Astrocyte of the cerebellum (primary cell): ENCODE data around the gene ZKSCAN3.

ENCODE experiments used
- DNase-seq: peaks from one replicate; pipeline ENCODE4 v3.0.0-alpha.2; 2011; ENCODE audit warnings: low read depth
- H3K4me3 ChIP-seq: 2 replicates; pipeline ENCODE4 v1.5.1; 2011; ENCODE audit warnings: mild to moderate bottlenecking, low read depth, low read length, moderate library complexity
- CTCF ChIP-seq: IDR thresholded peaks from 2 replicates; pipeline ENCODE4 v1.5.1; 2012; ENCODE audit warnings: low read length, low read depth, moderate library complexity, mild to moderate bottlenecking; ENCODE audit errors: missing control alignments
- in situ Hi-C: cut with HindIII; loops from 2 replicates; pipeline ENCODE4 v1.10.0; 2017; ENCODE audit warnings: low sequenced_read_pairs

Gene ZKSCAN3

GRCh38 chr6:28384143-28384533 is 34.4 kb downstream of the ZKSCAN3 start:
- in situ Hi-C loops, result loop anchor here (5.0 kb wide), 1 partner anchor 242 kb away; the partner anchor contains the start of gene ZKSCAN8
- no peak overlapping the region for H3K4me3 ChIP-seq
- no peak for TF ChIP-seq CTCF

GRCh38 chr6:28390688-28391087 is 40.9 kb downstream of the ZKSCAN3 start:
- no peak for DNase-seq
- TF ChIP-seq CTCF, result no peak
- in situ Hi-C loops, result no loop called here
- no peak overlapping the region for H3K4me3 ChIP-seq

More at GRCh38 chr6:28384143-28384533, 34.4 kb downstream of the ZKSCAN3 start:
- no peak for DNase-seq

- in situ Hi-C loops, result no loop called here
- H3K4me3 ChIP-seq, result no peak overlapping the region
- peak; percentile 44 for TF ChIP-seq CTCF
- no peak for DNase-seq
Measured at GRCh38 chr6:28393912-28394662, 44.3 kb downstream of the ZKSCAN3 start.

- no peak for TF ChIP-seq CTCF
- H3K4me3 ChIP-seq, result no peak overlapping the region
- in situ Hi-C loops, result no loop called here
- DNase-seq, result no peak
Measured at GRCh38 chr6:28395918-28396317, 46.2 kb downstream of the ZKSCAN3 start.

- TF ChIP-seq CTCF, result peak; percentile 79
- in situ Hi-C loops, result no loop called here
- peak within 1 kb of the TSS; percentile 93 for H3K4me3 ChIP-seq
- peak; percentile 55 for DNase-seq
Measured at GRCh38 chr6:28399350-28400121, 49.8 kb downstream of the ZKSCAN3 start, which contains the start of gene ZSCAN12. TSS of gene ZSCAN12 (minus strand) at chr6:28399747. CDS start at chr6:28398405, 1,342 bp downstream.

- DNase-seq, result no peak
- TF ChIP-seq CTCF, result no peak
- in situ Hi-C loops, result no loop called here
- peak overlapping the region; percentile 93 for H3K4me3 ChIP-seq
Measured at GRCh38 chr6:28400122-28400451, 50.3 kb downstream of the ZKSCAN3 start.
